ENCODE results near the gene DENND2C.

Gene DENND2C

GRCh38 chr1:114610546-114611245 is 59.2 kb downstream of the DENND2C start:
- H3K27ac ChIP-seq = no peak overlapping the region
- H3K4me3 ChIP-seq (ENCODE audit: low read depth, low read length) = no peak overlapping the region
- H3K79me2 ChIP-seq = no peaks in the 10 kb centered on the region
- H3K9ac ChIP-seq = no peak overlapping the region
- no peaks in the 10 kb centered on the region for H3K27me3 ChIP-seq (ENCODE audit: control insufficient read depth, insufficient read depth, low read length)
- no peaks in the 10 kb centered on the region for H3K9me3 ChIP-seq (ENCODE audit: control insufficient read depth, low read length)
- H3K4me1 ChIP-seq = no peaks in the 10 kb centered on the region
- no peak overlapping the region for H2AFZ ChIP-seq
- H3K36me3 ChIP-seq (ENCODE audit: control insufficient read depth, insufficient read depth, low read length) = no peaks in the 10 kb centered on the region
- no peak overlapping the region for H3K4me2 ChIP-seq (ENCODE audit: low read length)
- no peak for TF ChIP-seq CTCF (IDR thresholded peaks at IDR 0.05)

- Histone ChIP-seq H3K4me2 (ENCODE audit: low read length) (no peak overlapping the region), H3K9ac (no peak overlapping the region), H3K27ac (no peak overlapping the region), H3K9me3 (ENCODE audit: control insufficient read depth, low read length) (no peaks in the 10 kb centered on the region), H3K36me3 (ENCODE audit: control insufficient read depth, insufficient read depth, low read length) (no peaks in the 10 kb centered on the region), H2AFZ (no peak overlapping the region), H3K4me1 (no peaks in the 10 kb centered on the region), H3K79me2 (no peaks in the 10 kb centered on the region), H3K27me3 (ENCODE audit: control insufficient read depth, insufficient read depth, low read length) (no peaks in the 10 kb centered on the region), H3K4me3 (ENCODE audit: low read depth, low read length) (no peak overlapping the region)
- no peak for TF ChIP-seq CTCF (IDR thresholded peaks at IDR 0.05)
Observed at GRCh38 chr1:114609826-114610225, 60.0 kb downstream of the DENND2C start.

GRCh38 chr1:114609026-114609425 is 60.8 kb downstream of the DENND2C start:
- H3K4me3 ChIP-seq (ENCODE audit: low read depth, low read length) = no peak overlapping the region
- H3K27me3 ChIP-seq (ENCODE audit: control insufficient read depth, insufficient read depth, low read length) = no peaks in the 10 kb centered on the region
- no peaks in the 10 kb centered on the region for H3K36me3 ChIP-seq (ENCODE audit: control insufficient read depth, insufficient read depth, low read length)
- H2AFZ ChIP-seq = no peak overlapping the region
- no peak overlapping the region for H3K4me2 ChIP-seq (ENCODE audit: low read length)
- no peaks in the 10 kb centered on the region for H3K4me1 ChIP-seq
- no peak for TF ChIP-seq CTCF (IDR thresholded peaks at IDR 0.05)
- H3K27ac ChIP-seq = no peak overlapping the region
- no peaks in the 10 kb centered on the region for H3K9me3 ChIP-seq (ENCODE audit: control insufficient read depth, low read length)
- no peaks in the 10 kb centered on the region for H3K79me2 ChIP-seq
- no peak overlapping the region for H3K9ac ChIP-seq

DNA sequence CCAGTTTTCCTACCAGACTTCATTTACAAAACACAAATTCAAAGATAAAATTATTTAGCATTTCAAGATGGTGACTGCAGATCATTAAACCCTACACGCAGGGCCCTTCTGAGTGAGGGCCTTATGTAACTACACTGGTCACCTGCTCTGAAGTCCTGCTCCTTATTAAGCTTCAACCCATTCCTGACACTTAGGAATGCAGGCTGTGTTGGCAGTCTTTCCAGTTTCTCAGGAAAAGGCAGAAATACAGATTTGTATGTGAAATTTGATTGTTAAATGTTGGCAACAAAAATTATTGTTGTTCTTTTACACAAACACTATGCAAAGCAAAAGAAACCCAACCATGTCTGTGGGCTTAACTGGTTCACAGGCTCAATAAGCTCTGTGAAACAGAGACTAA is 62.6 kb downstream of the DENND2C start:
- H3K4me1 ChIP-seq = no peaks in the 10 kb centered on the region

More for the DNA sequence above, 62.6 kb downstream of the DENND2C start:
- H3K4me3 ChIP-seq (ENCODE audit: low read depth, low read length) = no peak overlapping the region
- no peaks in the 10 kb centered on the region for H3K36me3 ChIP-seq (ENCODE audit: control insufficient read depth, insufficient read depth, low read length)
- H2AFZ ChIP-seq = no peak overlapping the region
- H3K9me3 ChIP-seq (ENCODE audit: control insufficient read depth, low read length) = no peaks in the 10 kb centered on the region
- H3K27ac ChIP-seq = no peak overlapping the region
- no peak for TF ChIP-seq CTCF (IDR thresholded peaks at IDR 0.05)
- H3K9ac ChIP-seq = no peak overlapping the region
- no peak overlapping the region for H3K4me2 ChIP-seq (ENCODE audit: low read length)
- no peaks in the 10 kb centered on the region for H3K27me3 ChIP-seq (ENCODE audit: control insufficient read depth, insufficient read depth, low read length)
- H3K79me2 ChIP-seq = no peaks in the 10 kb centered on the region
